Gastrocnemius medialis (tissue), 4 donors: Measurements from ENCODE around the gene SHC1.

Experiments
- POLR2A ChIP-seq, 2 donors: fragments of 450-650 bp; IDR thresholded peaks; one replicate each; pipeline ENCODE4 v1.6.1; 2017; ENCODE audit warnings: antibody characterized with exemption in 2 of 2, mild to moderate bottlenecking in 2 of 2, moderate library complexity in 2 of 2
- TF ChIP-seq, protein P1 (sequence below), 5 experiments: fragments of 450-650 bp in 3 of 5; fragments of 200-600 bp in 2 of 5; sonication (generic) in 2 of 5; IDR thresholded peaks in 4 of 5; conservative IDR thresholded peaks in 1 of 5; 1 replicate in 4 of 5; 2 replicates in 1 of 5; pipeline ENCODE4 v1.5.1; 2016 to 2019; ENCODE audit warnings: antibody characterized with exemption in 5 of 5, mild to moderate bottlenecking in 3 of 5, moderate library complexity in 3 of 5

- TF ChIP-seq, protein P1, sequence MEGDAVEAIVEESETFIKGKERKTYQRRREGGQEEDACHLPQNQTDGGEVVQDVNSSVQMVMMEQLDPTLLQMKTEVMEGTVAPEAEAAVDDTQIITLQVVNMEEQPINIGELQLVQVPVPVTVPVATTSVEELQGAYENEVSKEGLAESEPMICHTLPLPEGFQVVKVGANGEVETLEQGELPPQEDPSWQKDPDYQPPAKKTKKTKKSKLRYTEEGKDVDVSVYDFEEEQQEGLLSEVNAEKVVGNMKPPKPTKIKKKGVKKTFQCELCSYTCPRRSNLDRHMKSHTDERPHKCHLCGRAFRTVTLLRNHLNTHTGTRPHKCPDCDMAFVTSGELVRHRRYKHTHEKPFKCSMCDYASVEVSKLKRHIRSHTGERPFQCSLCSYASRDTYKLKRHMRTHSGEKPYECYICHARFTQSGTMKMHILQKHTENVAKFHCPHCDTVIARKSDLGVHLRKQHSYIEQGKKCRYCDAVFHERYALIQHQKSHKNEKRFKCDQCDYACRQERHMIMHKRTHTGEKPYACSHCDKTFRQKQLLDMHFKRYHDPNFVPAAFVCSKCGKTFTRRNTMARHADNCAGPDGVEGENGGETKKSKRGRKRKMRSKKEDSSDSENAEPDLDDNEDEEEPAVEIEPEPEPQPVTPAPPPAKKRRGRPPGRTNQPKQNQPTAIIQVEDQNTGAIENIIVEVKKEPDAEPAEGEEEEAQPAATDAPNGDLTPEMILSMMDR (IDR thresholded peaks at IDR 0.05 in 4 of 5, conservative IDR thresholded peaks at IDR 0.05 in 1 of 5): no peak
- TF ChIP-seq POLR2A (IDR thresholded peaks at IDR 0.05): no peak
Observed at GRCh38 chr1:155010211-155010918, 39.8 kb upstream of the SHC1 start.
